ENCODE results near the gene CA12.
A peak's percentile ranks its signal among the peaks of the same experiment; 100 is the strongest.

CA12 gene

DNA sequence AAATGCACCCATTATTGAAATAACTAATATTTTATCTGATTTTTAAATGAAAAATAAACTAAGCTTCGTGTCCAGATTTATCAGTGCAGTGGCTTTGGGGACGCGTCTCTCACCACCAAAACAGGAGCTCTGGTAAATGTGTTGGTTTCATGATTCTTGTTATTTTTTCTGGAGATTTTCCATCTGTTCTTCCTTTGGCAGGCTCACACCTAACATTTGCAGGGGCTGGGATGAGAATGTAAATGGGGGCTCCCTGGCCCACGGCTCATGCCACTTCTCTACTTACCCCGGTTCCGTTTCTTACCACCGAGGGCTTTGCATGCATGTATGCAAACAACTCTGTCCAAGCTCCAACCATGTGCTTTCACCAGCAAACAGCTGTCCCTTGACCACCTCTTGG lies 30.9 kb upstream of the CA12 start:
- H3K4me1 ChIP-seq = peaks cover 12% of the 10 kb centered on the region
- no peaks in the 10 kb centered on the region for H3K9me3 ChIP-seq
- H3K36me3 ChIP-seq = no peaks in the 10 kb centered on the region
- H3K27me3 ChIP-seq = no peaks in the 10 kb centered on the region
- TF ChIP-seq, protein P1, sequence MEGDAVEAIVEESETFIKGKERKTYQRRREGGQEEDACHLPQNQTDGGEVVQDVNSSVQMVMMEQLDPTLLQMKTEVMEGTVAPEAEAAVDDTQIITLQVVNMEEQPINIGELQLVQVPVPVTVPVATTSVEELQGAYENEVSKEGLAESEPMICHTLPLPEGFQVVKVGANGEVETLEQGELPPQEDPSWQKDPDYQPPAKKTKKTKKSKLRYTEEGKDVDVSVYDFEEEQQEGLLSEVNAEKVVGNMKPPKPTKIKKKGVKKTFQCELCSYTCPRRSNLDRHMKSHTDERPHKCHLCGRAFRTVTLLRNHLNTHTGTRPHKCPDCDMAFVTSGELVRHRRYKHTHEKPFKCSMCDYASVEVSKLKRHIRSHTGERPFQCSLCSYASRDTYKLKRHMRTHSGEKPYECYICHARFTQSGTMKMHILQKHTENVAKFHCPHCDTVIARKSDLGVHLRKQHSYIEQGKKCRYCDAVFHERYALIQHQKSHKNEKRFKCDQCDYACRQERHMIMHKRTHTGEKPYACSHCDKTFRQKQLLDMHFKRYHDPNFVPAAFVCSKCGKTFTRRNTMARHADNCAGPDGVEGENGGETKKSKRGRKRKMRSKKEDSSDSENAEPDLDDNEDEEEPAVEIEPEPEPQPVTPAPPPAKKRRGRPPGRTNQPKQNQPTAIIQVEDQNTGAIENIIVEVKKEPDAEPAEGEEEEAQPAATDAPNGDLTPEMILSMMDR (IDR thresholded peaks at IDR 0.05; ENCODE audit: low read depth, low read length) = no peak
- no peak overlapping the region for H3K4me3 ChIP-seq (ENCODE audit: low read depth, low read length)
- no peak for DNase-seq

- no peak overlapping the region for H3K4me3 ChIP-seq (ENCODE audit: low read depth, low read length)
- TF ChIP-seq, protein P1 (IDR thresholded peaks at IDR 0.05; ENCODE audit: low read depth, low read length) = no peak
- peaks cover 12% of the 10 kb centered on the region for H3K4me1 ChIP-seq
- H3K9me3 ChIP-seq = no peaks in the 10 kb centered on the region
- H3K36me3 ChIP-seq = no peaks in the 10 kb centered on the region
- peak; percentile 22 for DNase-seq
- H3K27me3 ChIP-seq = no peaks in the 10 kb centered on the region
Measured at GRCh38 chr15:63411866-63412265, 30.2 kb upstream of the CA12 start.

DNA sequence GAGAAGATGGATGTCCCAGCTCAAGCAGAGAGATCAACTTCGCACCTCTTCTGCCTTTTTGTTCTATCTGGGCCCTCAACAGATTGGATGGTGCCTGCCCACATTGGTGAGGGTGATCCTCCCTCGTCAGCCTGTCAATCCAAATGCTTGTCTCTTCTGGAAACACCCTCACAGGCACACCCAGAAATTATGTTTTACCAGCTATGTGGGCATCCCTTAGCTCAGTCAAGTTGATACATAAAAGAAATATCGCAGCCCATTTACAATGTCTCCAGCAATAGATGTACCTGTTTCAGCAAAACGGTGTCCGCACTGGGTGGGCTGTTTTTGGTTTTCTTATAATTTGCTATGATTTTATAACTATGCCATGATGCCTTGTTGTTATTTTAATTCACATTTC lies 27.5 kb upstream of the CA12 start:
- no peak for DNase-seq
- Histone ChIP-seq H3K4me1 (peaks cover 12% of the 10 kb centered on the region), H3K36me3 (no peaks in the 10 kb centered on the region), H3K27me3 (no peaks in the 10 kb centered on the region), H3K4me3 (ENCODE audit: low read depth, low read length) (no peak overlapping the region), H3K9me3 (no peaks in the 10 kb centered on the region)
- TF ChIP-seq, protein P1 (IDR thresholded peaks at IDR 0.05; ENCODE audit: low read depth, low read length) = no peak

GRCh38 chr15:63408524-63408923 lies 26.9 kb upstream of the CA12 start:
- H3K27me3 ChIP-seq = no peaks in the 10 kb centered on the region
- peaks cover 12% of the 10 kb centered on the region for H3K4me1 ChIP-seq
- H3K36me3 ChIP-seq = no peaks in the 10 kb centered on the region
- H3K4me3 ChIP-seq (ENCODE audit: low read depth, low read length) = no peak overlapping the region
- H3K9me3 ChIP-seq = no peaks in the 10 kb centered on the region
- DNase-seq = no peak
- TF ChIP-seq, protein P1 (IDR thresholded peaks at IDR 0.05; ENCODE audit: low read depth, low read length) = no peak

DNA sequence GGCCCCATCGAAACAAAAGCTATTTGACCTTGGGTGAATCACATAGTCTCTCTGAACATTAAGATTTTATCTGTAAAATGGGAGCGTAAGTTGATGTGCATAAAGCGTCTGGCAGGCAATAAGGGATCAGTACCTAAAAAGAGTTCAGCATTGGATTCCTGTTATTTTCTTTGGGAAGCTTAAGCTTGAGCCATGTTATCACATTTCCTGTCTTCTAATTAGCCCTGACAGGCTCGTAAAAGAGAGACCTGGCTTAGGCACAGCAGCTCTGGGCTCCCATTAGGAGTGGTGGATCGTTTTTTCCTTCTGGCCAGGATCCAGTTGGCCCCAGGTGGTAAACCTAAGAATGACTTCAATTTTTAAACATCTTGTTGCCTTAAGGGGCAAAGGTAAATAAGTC lies 26.0 kb upstream of the CA12 start:
- no peaks in the 10 kb centered on the region for H3K27me3 ChIP-seq
- peaks cover 16% of the 10 kb centered on the region for H3K4me1 ChIP-seq
- no peaks in the 10 kb centered on the region for H3K36me3 ChIP-seq
- H3K4me3 ChIP-seq (ENCODE audit: low read depth, low read length) = no peak overlapping the region
- no peaks in the 10 kb centered on the region for H3K9me3 ChIP-seq
- peak; percentile 72 for DNase-seq
- TF ChIP-seq, protein P1 (IDR thresholded peaks at IDR 0.05; ENCODE audit: low read depth, low read length) = no peak

DNA sequence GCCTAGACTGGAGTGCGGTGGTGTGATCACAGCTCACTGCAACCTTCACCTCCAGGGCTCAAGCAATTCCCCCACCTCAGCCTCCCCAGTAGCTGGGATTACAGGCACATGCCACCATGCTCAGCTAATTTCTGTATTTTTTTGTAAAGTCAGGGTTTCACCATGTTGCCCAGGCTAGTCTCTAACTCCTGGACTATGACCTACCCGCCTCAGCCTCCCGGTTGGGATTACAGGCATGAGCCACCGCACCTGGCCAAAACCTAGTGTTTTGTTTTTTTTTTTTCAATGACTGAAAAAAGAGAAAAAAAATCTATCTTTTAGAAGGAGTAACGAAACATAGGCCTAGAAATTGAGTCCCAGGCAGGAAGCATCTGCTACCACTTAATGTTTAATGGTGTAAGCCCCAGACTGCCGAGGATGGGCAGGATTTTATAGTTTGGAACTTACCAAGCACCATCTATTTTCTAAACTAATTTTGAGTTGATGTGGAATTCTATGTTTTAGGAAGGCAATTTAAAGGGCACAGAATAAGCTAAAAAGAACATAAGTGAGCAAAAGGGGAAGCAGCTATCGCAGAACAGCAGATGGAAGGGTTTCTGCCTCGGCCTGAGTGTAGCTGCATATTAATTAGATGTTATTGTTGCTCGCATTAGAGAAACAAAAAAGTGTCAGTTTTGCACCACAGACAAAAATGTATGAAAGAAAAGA lies 24.2 kb upstream of the CA12 start:
- no peak for DNase-seq
- Histone ChIP-seq H3K4me3 (ENCODE audit: low read depth, low read length) (no peak overlapping the region), H3K27me3 (no peaks in the 10 kb centered on the region), H3K9me3 (no peaks in the 10 kb centered on the region), H3K4me1 (peaks cover 9% of the 10 kb centered on the region), H3K36me3 (no peaks in the 10 kb centered on the region)
- TF ChIP-seq, protein P1 (IDR thresholded peaks at IDR 0.05; ENCODE audit: low read depth, low read length) = no peak
